ENCODE data around the gene PKNOX2. TPM values are rescaled to one million over a fixed set of nuclear protein-coding genes. Genes with fewer than 3 reads are reported as not detected.

Gene PKNOX2
- total and polyA plus RNA-seq, 2 of the 8 experiments (the other 6 are each of a cell fraction or from before 2014, with no cell fraction given) = 2.0 TPM

DNA sequence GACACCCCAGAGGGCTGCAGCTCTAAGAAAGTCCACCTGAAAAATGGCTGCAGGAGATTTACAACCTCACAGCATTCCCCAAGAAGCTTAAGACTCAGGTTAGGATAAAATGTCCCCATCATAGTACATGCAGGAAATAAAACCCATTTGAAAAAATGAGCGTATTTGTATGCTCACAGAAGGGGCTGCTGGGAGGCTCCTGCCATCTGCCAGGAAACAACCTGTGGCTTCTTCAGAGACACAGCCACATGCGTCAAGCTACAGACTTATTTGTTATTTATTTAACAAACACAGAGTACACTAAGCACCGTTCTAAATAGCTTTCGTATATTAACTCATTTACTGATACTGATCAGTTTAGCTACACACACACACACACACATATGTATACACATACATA lies 258.1 kb downstream of the PKNOX2 start (continued):
- TF ChIP-seq TCF12 (IDR thresholded peaks at IDR 0.05; ENCODE audit: low read depth, low read length) = no peak
- no peak for TF ChIP-seq SIN3A (conservative IDR thresholded peaks at IDR 0.05 in 1 of 2, IDR thresholded peaks at IDR 0.05 in 1 of 2; ENCODE audit: low read depth in 1 of 2, low read length in 2 of 2)
- TF ChIP-seq TAF1 (IDR thresholded peaks at IDR 0.05; ENCODE audit: low read depth, low read length) = no peak
- no peak for TF ChIP-seq EZH2 (IDR thresholded peaks at IDR 0.05; ENCODE audit: low read depth, low read length, severe bottlenecking)
- TF ChIP-seq BACH1 (IDR thresholded peaks at IDR 0.05; ENCODE audit: low read length) = no peak

All from H1 (cell line).